Hepatocyte (in vitro differentiated cells): ENCODE data around the gene TCEA2.

ENCODE experiments used
- CTCF ChIP-seq: fragments of 200-600 bp; sonication (generic); IDR thresholded peaks from 2 replicates; pipeline ENCODE4 v1.5.1; 2016; ENCODE audit warnings: antibody characterized with exemption, mild to moderate bottlenecking; ENCODE audit not compliant: poor library complexity
- EZH2 ChIP-seq: fragments of 200-600 bp; sonication (generic); IDR thresholded peaks from 2 replicates; pipeline ENCODE4 v1.6.1; 2016; ENCODE audit warnings: antibody characterized with exemption, mild to moderate bottlenecking, borderline replicate concordance
- EZH2phosphoT487 ChIP-seq: fragments of 200-600 bp; sonication (generic); IDR thresholded peaks from one replicate; pipeline ENCODE4 v1.6.1; 2018; ENCODE audit warnings: antibody characterized with exemption, mild to moderate bottlenecking, low read depth, moderate library complexity; ENCODE audit not compliant: unreplicated experiment, severe bottlenecking

GRCh38 chr20:64099880-64100565 is 37.0 kb downstream of the TCEA2 start:
- TF ChIP-seq CTCF (no peak), EZH2phosphoT487 (no peak), EZH2 (no peak)
